GM23248 (cell line): ENCODE data around the gene CEP112. TPM values are rescaled to one million over a fixed set of nuclear protein-coding genes. Genes with fewer than 3 reads are reported as not detected.

Experiments used
- DNase-seq: peaks from one replicate; pipeline ENCODE4 v3.0.0-alpha.2; 2015
- H2AFZ ChIP-seq: fragments of 200-600 bp; sonication (generic); 2 replicates; pipeline ENCODE4 v1.6.1; 2016; ENCODE audit warnings: antibody characterized with exemption
- H3F3A ChIP-seq: fragments of 200-600 bp; sonication (generic); 2 replicates; pipeline ENCODE4 v1.6.1; 2016; ENCODE audit warnings: mild to moderate bottlenecking, antibody characterized with exemption, mixed run types; ENCODE audit not compliant: insufficient read depth
- H3K27ac ChIP-seq: fragments of 200-600 bp; sonication (generic); 2 replicates; pipeline ENCODE4 v1.5.1; 2016; ENCODE audit warnings: mild to moderate bottlenecking
- H3K27me3 ChIP-seq: fragments of 200-600 bp; sonication (generic); replicated peaks from 2 replicates; pipeline ENCODE4 v1.6.1; 2016; ENCODE audit warnings: mild to moderate bottlenecking; ENCODE audit not compliant: insufficient read depth
- H3K36me3 ChIP-seq: fragments of 200-600 bp; sonication (generic); 2 replicates; pipeline ENCODE4 v1.6.1; 2016; ENCODE audit warnings: low read depth, mild to moderate bottlenecking
- H3K4me1 ChIP-seq: fragments of 200-600 bp; sonication (generic); 2 replicates; pipeline ENCODE4 v1.6.1; 2016; ENCODE audit warnings: mild to moderate bottlenecking; ENCODE audit not compliant: insufficient read depth
- H3K4me2 ChIP-seq: fragments of 200-600 bp; sonication (generic); one replicate; pipeline ENCODE4 v1.6.1; 2016; ENCODE audit warnings: mild to moderate bottlenecking; ENCODE audit not compliant: unreplicated experiment
- H3K4me3 ChIP-seq: fragments of 200-600 bp; sonication (generic); 2 replicates; pipeline ENCODE4 v1.5.1; 2016; ENCODE audit warnings: mild to moderate bottlenecking
- H3K79me2 ChIP-seq: fragments of 200-600 bp; sonication (generic); 2 replicates; pipeline ENCODE4 v1.6.1; 2016; ENCODE audit warnings: mild to moderate bottlenecking; ENCODE audit not compliant: insufficient read depth
- H3K9ac ChIP-seq: fragments of 200-600 bp; sonication (generic); 2 replicates; pipeline ENCODE4 v1.6.1; 2016; ENCODE audit warnings: mild to moderate bottlenecking
- H3K9me2 ChIP-seq: fragments of 200-600 bp; sonication (generic); 2 replicates; pipeline ENCODE4 v1.6.1; 2016; ENCODE audit warnings: mixed run types, mild to moderate bottlenecking, moderate library complexity; ENCODE audit not compliant: insufficient read depth
- H3K9me3 ChIP-seq: fragments of 200-600 bp; sonication (generic); one replicate; pipeline ENCODE4 v1.6.1; 2017; ENCODE audit warnings: low read depth
- H4K20me1 ChIP-seq: fragments of 200-600 bp; sonication (generic); 2 replicates; pipeline ENCODE4 v1.6.0; 2016; ENCODE audit not compliant: insufficient read depth
- EZH2 ChIP-seq: fragments of 200-600 bp; sonication (generic); IDR thresholded peaks from 2 replicates; pipeline ENCODE4 v1.6.1; 2018; ENCODE audit warnings: antibody characterized with exemption, mild to moderate bottlenecking; ENCODE audit not compliant: insufficient read depth, poor library complexity, severe bottlenecking
- EZH2phosphoT487 ChIP-seq: fragments of 200-600 bp; sonication (generic); IDR thresholded peaks from 2 replicates; pipeline ENCODE4 v1.6.1; 2018; ENCODE audit warnings: antibody characterized with exemption, moderate library complexity, mild to moderate bottlenecking, low read depth; ENCODE audit not compliant: insufficient read depth
- WGBS, 2 experiments: methylation state at CpG; one replicate each; pipeline ENCODE4 v1.1.6; 2015 to 2017; ENCODE audit warnings: low lambda C conversion rate in 2 of 2, low coverage in 1 of 2; ENCODE audit errors: missing lambda C conversion rate in 2 of 2; 5-methylcytosine and 5-hydroxymethylcytosine counted together
- in situ Hi-C: fragments of 300-500 bp; cut with MboI; formaldehyde crosslinking; loops from 2 replicates; pipeline ENCODE4 v1.15.0; 2020
- polyA plus RNA-seq: library from polyadenylated mRNA; unstranded; fragments of >200 nt; fragmentation: Nextera tagmentation; extraction: Ambion mirVana; gene quantifications from 2 replicates; pipeline ENCODE4 v1.2.1, GENCODE V29; 2016
- total RNA-seq: library from RNA; depleted of rRNA; stranded (reverse); fragments of >200 nt; shearing (Covaris generic); gene quantifications from 2 replicates; pipeline ENCODE4 v1.2.3, GENCODE V29; 2014

Gene CEP112
- total and polyA plus RNA-seq, 2 experiments from 2014 or later, result 8.1 to 14.8 TPM

GRCh38 chr17:65952015-65952414 is 239.9 kb downstream of the CEP112 start:
- H3K9me2 ChIP-seq, result no peaks in the 10 kb centered on the region
- no peak for DNase-seq
- no peak for TF ChIP-seq EZH2phosphoT487
- TF ChIP-seq EZH2, result no peak

GRCh38 chr17:65947831-65948230 is 244.1 kb downstream of the CEP112 start:
- Histone ChIP-seq H4K20me1 (no peaks in the 10 kb centered on the region), H3K9me3 (peaks cover 3% of the 10 kb centered on the region), H3K4me2 (no peak overlapping the region), H3K9me2 (no peaks in the 10 kb centered on the region), H3K27me3 (no peaks in the 10 kb centered on the region), H3K79me2 (no peaks in the 10 kb centered on the region), H3F3A (peaks cover 6% of the 10 kb centered on the region; the same call in 1 of the 2 replicates), H3K9ac (no peak overlapping the region), H3K27ac (no peak overlapping the region), H3K4me1 (peaks cover 12% of the 10 kb centered on the region; the same call in 1 of the 2 replicates), H2AFZ (no peak overlapping the region), H3K36me3 (peaks cover 6% of the 10 kb centered on the region; the same call in 1 of the 2 replicates), H3K4me3 (no peak overlapping the region)
- in situ Hi-C loops, result no loop called here
- peak; percentile 14 for DNase-seq
- TF ChIP-seq EZH2phosphoT487 (no peak), EZH2 (no peak)
- WGBS, 2 experiments, result 80 to 83% methylated on average over 2 of the region's 2 CpGs

More at GRCh38 chr17:65952015-65952414, 239.9 kb downstream of the CEP112 start:
- in situ Hi-C loops, result no loop called here
- Histone ChIP-seq H4K20me1 (no peaks in the 10 kb centered on the region), H3K79me2 (no peaks in the 10 kb centered on the region), H2AFZ (no peak overlapping the region), H3K4me3 (no peak overlapping the region), H3K27ac (no peak overlapping the region), H3K4me2 (no peak overlapping the region), H3K27me3 (no peaks in the 10 kb centered on the region), H3K9ac (no peak overlapping the region), H3K36me3 (peaks cover 9% of the 10 kb centered on the region; the same call in 1 of the 2 replicates), H3K4me1 (peaks cover 12% of the 10 kb centered on the region; the same call in 1 of the 2 replicates), H3F3A (peaks cover 6% of the 10 kb centered on the region; the same call in 1 of the 2 replicates), H3K9me3 (peaks cover 3% of the 10 kb centered on the region)

GRCh38 chr17:65942592-65942991 is 249.3 kb downstream of the CEP112 start:
- Histone ChIP-seq H3K27me3 (no peaks in the 10 kb centered on the region), H3F3A (no peaks in the 10 kb centered on the region)

GRCh38 chr17:65941356-65941899 is 250.5 kb downstream of the CEP112 start:
- Histone ChIP-seq H3K9me2 (no peaks in the 10 kb centered on the region), H3K27ac (no peak overlapping the region), H3K4me3 (no peak overlapping the region), H3K79me2 (no peaks in the 10 kb centered on the region), H3K27me3 (no peaks in the 10 kb centered on the region), H3K36me3 (no peaks in the 10 kb centered on the region), H3F3A (no peaks in the 10 kb centered on the region), H4K20me1 (no peaks in the 10 kb centered on the region), H3K4me2 (no peak overlapping the region), H3K9me3 (no peaks in the 10 kb centered on the region), H3K9ac (no peak overlapping the region), H3K4me1 (no peaks in the 10 kb centered on the region), H2AFZ (no peak overlapping the region)
- in situ Hi-C loops, result no loop called here
- WGBS, 2 experiments, result 30 to 32% methylated on average over 4 of the region's 4 CpGs
- peak; percentile 17 for DNase-seq
- TF ChIP-seq EZH2, result no peak
- no peak for TF ChIP-seq EZH2phosphoT487

More at GRCh38 chr17:65942592-65942991, 249.3 kb downstream of the CEP112 start:
- Histone ChIP-seq H3K36me3 (no peaks in the 10 kb centered on the region), H3K27ac (no peak overlapping the region), H3K4me1 (0 out of 2 replicates have a peak, but pooled peaks cover 6% of the 10 kb centered on the region), H3K9me3 (no peaks in the 10 kb centered on the region), H3K9ac (no peak overlapping the region), H3K4me3 (no peak overlapping the region), H2AFZ (no peak overlapping the region), H3K4me2 (no peak overlapping the region), H3K9me2 (no peaks in the 10 kb centered on the region), H3K79me2 (no peaks in the 10 kb centered on the region), H4K20me1 (no peaks in the 10 kb centered on the region)
- in situ Hi-C loops, result no loop called here
- TF ChIP-seq EZH2, result no peak
- no peak for TF ChIP-seq EZH2phosphoT487
- WGBS, 2 experiments, result 56 to 57% methylated on average over 1 of the region's 1 CpG
- no peak for DNase-seq
